Chondrocyte (in vitro differentiated cells): ENCODE results near the gene LSM8. TPM values are rescaled to one million over a fixed set of nuclear protein-coding genes. Genes with fewer than 3 reads are reported as not detected.
A peak's percentile ranks its signal among the peaks of the same experiment; 100 is the strongest.

Source experiments
- DNase-seq: peaks from one replicate; pipeline ENCODE4 v3.0.0; 2021; ENCODE audit warnings: mixed read lengths, low spot score
- H3K27ac Mint-ChIP-seq: one replicate; pipeline ENCODE4 v1.8.0; 2021; ENCODE audit warnings: mild to moderate bottlenecking, moderate library complexity, mixed read lengths; ENCODE audit not compliant: unreplicated experiment
- H3K27me3 Mint-ChIP-seq: 2 replicates; pipeline ENCODE4 v1.8.0; 2021; ENCODE audit warnings: low read depth, mixed read lengths
- H3K36me3 Mint-ChIP-seq: 2 replicates; pipeline ENCODE4 v1.8.0; 2021; ENCODE audit warnings: low read depth, mixed read lengths
- H3K4me1 Mint-ChIP-seq: 2 replicates; pipeline ENCODE4 v1.8.0; 2021; ENCODE audit warnings: low read depth, mild to moderate bottlenecking, mixed read lengths
- H3K4me3 Mint-ChIP-seq: one replicate; pipeline ENCODE4 v1.8.0; 2021; ENCODE audit warnings: mild to moderate bottlenecking, moderate library complexity, mixed read lengths; ENCODE audit not compliant: unreplicated experiment
- H3K9me3 Mint-ChIP-seq: 2 replicates; pipeline ENCODE4 v1.8.0; 2021; ENCODE audit warnings: low read depth, mixed read lengths
- total RNA-seq: library from RNA; stranded (reverse); gene quantifications from 3 replicates; pipeline ENCODE4 v1.2.1, GENCODE V29; 2021
- TF ChIP-seq, protein P1 (sequence below): fragments of 200-600 bp; sonication (generic); IDR thresholded peaks from 2 replicates; pipeline ENCODE4 v1.5.0; 2021; ENCODE audit warnings: antibody characterized with exemption, mild to moderate bottlenecking, moderate library complexity

Gene LSM8
- total RNA-seq, 1 donor from 2014 or later = 21.5 TPM

DNA sequence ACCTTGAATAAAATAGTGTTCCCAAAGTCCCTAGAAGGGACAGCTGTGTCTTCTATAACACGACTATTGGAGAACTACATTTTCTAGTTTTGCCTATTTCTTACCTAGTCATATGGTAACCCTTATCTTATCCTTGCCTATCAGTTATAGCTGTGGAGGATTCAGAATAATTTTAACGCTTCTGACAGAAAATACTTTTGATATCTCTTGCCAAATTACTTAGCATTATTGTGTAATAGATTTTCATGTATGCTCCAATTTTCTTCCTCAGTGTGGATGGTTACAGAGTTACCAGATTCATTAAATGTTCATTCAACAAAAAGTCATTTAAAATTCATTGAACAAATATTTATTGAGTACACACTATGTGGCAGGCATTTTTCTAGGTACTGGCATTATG is 34.6 kb upstream of the LSM8 start:
- H3K4me3 Mint-ChIP-seq = no peak overlapping the region
- peaks cover 5% of the 10 kb centered on the region for H3K27me3 Mint-ChIP-seq
- no peaks in the 10 kb centered on the region for H3K36me3 Mint-ChIP-seq

DNA sequence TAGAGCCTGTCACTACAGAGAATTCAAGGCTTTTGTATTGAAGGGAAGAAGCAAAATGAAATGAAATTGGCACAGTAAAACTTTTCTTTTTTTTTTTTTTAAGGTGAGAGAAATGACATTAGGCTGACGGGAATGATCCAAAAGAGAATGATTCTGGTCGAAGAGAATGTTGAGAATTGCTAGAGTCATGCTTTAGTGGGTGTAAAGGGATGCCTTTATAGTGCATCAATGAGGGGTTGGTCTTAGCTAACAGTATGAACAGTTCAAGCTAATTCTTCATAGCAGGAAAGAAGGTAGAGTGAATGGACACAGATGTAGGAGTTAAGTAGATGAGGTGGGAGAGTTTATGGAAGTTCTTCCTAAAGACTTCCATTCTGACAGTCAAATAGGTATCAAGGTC is 32.3 kb upstream of the LSM8 start:
- no peak overlapping the region for H3K27ac Mint-ChIP-seq

More for the DNA sequence above, 34.6 kb upstream of the LSM8 start:
- Mint-ChIP-seq H3K9me3 (no peaks in the 10 kb centered on the region), H3K27ac (no peak overlapping the region), H3K4me1 (peaks cover 8% of the 10 kb centered on the region)
- TF ChIP-seq, protein P1, sequence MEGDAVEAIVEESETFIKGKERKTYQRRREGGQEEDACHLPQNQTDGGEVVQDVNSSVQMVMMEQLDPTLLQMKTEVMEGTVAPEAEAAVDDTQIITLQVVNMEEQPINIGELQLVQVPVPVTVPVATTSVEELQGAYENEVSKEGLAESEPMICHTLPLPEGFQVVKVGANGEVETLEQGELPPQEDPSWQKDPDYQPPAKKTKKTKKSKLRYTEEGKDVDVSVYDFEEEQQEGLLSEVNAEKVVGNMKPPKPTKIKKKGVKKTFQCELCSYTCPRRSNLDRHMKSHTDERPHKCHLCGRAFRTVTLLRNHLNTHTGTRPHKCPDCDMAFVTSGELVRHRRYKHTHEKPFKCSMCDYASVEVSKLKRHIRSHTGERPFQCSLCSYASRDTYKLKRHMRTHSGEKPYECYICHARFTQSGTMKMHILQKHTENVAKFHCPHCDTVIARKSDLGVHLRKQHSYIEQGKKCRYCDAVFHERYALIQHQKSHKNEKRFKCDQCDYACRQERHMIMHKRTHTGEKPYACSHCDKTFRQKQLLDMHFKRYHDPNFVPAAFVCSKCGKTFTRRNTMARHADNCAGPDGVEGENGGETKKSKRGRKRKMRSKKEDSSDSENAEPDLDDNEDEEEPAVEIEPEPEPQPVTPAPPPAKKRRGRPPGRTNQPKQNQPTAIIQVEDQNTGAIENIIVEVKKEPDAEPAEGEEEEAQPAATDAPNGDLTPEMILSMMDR = no peak
- DNase-seq = no peak

DNA sequence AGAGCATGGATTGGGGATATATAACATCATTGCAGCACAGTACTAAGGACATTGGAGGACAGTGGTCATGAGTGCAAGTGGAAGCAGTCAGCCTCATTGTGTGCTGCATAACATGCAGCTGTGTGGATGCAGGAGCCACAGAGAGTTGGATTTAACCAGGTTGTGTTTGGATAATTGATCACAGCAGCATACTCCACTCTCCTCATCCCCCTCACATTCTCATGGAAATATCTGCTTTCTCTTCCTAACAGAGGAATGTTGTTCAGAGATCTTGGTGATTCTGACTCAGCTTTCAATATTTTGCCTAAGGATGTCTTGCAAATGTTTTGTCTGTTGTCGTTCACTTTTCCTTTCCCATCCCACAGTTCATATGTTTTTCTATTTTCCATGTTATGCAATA is 31.8 kb upstream of the LSM8 start:
- peaks cover 8% of the 10 kb centered on the region for H3K4me1 Mint-ChIP-seq
- H3K27ac Mint-ChIP-seq = no peak overlapping the region
- no peaks in the 10 kb centered on the region for H3K36me3 Mint-ChIP-seq
- no peak overlapping the region for H3K4me3 Mint-ChIP-seq
- H3K27me3 Mint-ChIP-seq = peaks cover 15% of the 10 kb centered on the region
- TF ChIP-seq, protein P1 = no peak
- H3K9me3 Mint-ChIP-seq = no peaks in the 10 kb centered on the region
- no peak for DNase-seq

More for the DNA sequence above, 32.3 kb upstream of the LSM8 start:
- Mint-ChIP-seq H3K9me3 (no peaks in the 10 kb centered on the region), H3K27me3 (peaks cover 15% of the 10 kb centered on the region), H3K4me3 (no peak overlapping the region), H3K4me1 (peaks cover 8% of the 10 kb centered on the region), H3K36me3 (no peaks in the 10 kb centered on the region)
- DNase-seq = no peak
- TF ChIP-seq, protein P1 = no peak

DNA sequence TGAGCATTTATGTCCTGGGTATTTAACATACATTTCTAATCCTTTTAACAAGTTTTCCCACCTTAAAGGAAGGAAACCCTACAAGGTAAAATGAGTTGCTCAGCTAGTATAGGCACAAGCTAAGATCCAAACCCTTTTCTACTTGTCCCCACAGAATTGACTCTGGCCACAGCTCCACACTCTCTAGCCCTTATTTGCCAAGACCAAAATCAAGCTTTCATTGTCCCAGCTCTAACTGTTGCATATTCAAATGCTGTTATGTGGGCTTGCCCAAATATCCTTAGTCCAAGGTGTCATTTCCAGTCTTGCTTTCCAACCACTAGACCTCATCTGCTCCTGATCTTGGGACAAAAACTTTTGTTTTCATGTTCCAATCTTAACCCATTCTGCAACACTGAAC is 31.3 kb upstream of the LSM8 start:
- Mint-ChIP-seq H3K36me3 (no peaks in the 10 kb centered on the region), H3K4me1 (peaks cover 8% of the 10 kb centered on the region), H3K27ac (no peak overlapping the region), H3K4me3 (no peak overlapping the region), H3K9me3 (no peaks in the 10 kb centered on the region), H3K27me3 (peaks cover 15% of the 10 kb centered on the region)
- DNase-seq = no peak
- TF ChIP-seq, protein P1 = no peak

DNA sequence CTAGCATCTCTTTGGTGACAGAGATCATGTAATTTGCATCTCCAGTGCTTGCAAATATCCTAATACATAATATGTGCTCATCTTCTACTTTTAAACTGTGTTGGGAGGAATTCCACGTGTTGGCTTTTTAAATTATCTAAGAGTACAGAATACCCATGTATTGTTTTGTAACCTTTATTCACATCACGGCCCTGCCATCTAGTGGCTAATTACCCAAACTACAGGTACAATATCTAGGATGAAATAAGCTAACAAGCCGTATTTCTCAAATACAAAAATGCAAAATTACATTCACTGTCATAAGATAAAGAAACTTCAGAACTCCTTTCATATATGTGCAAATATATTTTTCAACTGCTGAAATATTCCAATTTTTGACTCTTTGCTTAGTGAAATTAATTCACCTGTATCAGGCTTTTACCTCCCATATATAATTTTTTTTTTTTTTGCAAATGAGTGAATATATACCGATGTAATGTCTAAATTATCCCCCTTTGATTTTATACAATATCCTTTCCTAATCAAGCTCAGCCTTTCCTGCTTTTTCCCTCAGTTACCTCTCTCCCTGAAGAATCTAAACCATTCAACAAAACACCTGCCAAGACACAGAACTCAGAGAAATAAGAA is 30.3 kb upstream of the LSM8 start:
- H3K36me3 Mint-ChIP-seq = peaks cover 2% of the 10 kb centered on the region
- peaks cover 15% of the 10 kb centered on the region for H3K27me3 Mint-ChIP-seq
- peaks cover 8% of the 10 kb centered on the region for H3K4me1 Mint-ChIP-seq
- no peak overlapping the region for H3K4me3 Mint-ChIP-seq
- peaks cover 7% of the 10 kb centered on the region for H3K9me3 Mint-ChIP-seq
- DNase-seq = no peak
- TF ChIP-seq, protein P1 = peak; percentile 82
- no peak overlapping the region for H3K27ac Mint-ChIP-seq
